ENCODE data around the gene EIF2D. TPM values are rescaled to one million over a fixed set of nuclear protein-coding genes. Genes with fewer than 3 reads are reported as not detected.
"Not testable (repeated sequence)": the region's sequence is repeated elsewhere in the genome, so short reads cannot be mapped to it uniquely, and the experiment has no call there.

Gene EIF2D, protein sequence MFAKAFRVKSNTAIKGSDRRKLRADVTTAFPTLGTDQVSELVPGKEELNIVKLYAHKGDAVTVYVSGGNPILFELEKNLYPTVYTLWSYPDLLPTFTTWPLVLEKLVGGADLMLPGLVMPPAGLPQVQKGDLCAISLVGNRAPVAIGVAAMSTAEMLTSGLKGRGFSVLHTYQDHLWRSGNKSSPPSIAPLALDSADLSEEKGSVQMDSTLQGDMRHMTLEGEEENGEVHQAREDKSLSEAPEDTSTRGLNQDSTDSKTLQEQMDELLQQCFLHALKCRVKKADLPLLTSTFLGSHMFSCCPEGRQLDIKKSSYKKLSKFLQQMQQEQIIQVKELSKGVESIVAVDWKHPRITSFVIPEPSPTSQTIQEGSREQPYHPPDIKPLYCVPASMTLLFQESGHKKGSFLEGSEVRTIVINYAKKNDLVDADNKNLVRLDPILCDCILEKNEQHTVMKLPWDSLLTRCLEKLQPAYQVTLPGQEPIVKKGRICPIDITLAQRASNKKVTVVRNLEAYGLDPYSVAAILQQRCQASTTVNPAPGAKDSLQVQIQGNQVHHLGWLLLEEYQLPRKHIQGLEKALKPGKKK
- total RNA-seq (2014; rRNA removed; shearing (Covaris generic)): 25.2 and 27.7 TPM in 2 replicates

DNA sequence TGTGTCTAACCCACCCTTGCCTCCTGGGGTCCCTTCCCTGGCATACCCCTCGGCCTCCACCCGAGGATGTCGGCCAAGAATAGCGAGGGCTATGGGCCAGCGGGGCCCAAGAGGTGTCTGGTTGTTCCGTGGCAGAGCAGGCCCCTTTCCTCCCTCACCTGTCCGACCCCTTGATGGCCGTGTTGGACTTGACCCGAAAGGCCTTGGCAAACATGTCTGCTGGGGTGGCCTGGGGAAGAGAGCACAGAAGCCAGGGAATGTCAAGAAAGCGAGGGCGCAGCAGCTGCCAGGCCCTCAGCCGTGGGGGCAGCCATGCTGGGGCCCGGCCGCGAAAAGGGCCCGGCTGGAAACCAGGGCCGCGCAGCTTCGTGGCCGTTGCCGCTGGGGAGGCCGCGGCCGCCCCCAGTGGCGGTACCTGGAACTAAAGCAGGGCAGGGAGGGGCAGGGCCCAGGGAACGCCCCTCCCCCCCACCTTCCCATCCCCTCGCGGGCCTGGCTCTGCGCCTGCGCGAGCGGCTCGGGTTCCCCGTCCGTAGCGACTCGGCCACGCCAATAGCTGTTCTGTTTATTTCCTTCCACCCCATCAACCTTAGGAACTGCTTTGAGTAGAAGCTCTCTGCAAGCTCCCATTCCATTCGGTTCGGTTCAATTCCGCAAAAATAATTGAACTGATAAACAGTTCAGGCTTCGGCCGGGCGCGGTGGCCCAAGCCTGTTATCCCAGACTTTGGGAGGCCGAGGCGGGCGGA lies at the start of gene EIF2D:
Gene EIF2D (minus strand): TSS at position 337 of the 748 bp plus-strand sequence. CDS start 123 bp downstream, at position 214.
- peak; percentile 97 for DNase-seq (ENCODE audit: low read depth)

DNA sequence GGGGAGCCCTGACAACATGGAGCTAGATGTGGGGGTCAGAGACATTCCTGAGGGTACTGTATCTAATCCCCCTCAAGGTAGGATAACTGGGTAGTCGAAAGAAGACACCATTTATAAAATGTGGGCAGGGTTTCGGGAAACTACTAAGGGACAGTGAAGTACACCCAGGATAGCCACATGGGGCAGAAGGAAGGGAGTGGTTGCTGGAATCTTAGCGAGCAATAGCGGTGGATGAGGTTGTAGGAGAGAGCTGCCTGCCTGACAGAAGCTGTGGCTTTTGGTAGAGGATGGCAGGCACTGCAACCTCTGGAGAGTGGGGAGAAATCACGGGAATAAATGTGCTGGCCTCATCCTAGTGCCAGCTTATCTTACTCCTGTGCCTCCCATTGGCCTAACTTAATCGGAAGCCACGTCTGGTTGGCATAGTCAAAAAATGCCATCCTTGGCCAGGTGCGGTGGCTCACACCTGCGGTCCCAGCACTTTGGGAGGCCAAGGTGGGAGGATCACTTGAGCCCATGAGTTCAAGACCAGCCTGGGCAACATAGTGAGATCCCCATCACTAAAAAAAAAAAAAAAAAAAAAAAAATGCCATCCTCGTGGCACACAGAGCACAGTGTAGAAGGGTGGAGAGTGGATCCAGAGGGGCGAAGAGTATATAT lies 49.0 kb upstream of the EIF2D start:
- no peak for DNase-seq (ENCODE audit: low read depth)

DNA sequence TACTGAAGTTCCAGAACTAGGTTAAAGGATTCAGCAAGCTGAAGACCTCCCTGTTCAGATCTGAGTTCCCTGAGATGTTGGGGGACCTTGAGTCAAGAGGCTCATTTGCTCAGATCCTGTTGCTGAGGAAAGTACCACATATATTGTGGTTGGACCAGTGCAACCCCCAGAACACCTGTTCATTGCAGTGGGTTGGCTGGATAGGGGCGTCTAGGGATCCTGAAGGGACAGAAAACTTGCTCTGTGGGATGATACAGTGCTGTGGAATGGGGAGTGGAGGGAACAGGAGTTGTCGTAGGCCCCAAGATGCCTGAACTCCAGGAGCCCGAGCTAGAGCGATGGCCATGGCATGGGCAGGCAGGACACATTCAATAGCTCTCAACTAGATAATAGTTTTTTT lies 47.9 kb upstream of the EIF2D start:
- DNase-seq (ENCODE audit: low read depth): no peak

DNA sequence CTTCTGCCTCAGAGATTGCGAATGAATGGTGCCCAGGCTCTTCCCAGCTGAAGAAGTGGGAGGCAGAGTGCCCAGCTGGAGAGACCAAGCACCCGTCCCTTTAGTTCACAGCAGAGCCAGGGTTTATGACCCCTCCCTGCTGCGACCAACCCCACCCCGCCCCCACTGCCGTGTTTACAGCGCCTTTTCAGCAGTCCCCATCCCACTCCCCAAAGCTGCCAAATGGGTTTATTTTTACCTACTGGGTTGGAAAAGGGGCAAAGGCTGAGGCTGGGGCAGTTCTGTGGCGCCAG lies 46.7 kb upstream of the EIF2D start:
- DNase-seq (ENCODE audit: low read depth): no peak

DNA sequence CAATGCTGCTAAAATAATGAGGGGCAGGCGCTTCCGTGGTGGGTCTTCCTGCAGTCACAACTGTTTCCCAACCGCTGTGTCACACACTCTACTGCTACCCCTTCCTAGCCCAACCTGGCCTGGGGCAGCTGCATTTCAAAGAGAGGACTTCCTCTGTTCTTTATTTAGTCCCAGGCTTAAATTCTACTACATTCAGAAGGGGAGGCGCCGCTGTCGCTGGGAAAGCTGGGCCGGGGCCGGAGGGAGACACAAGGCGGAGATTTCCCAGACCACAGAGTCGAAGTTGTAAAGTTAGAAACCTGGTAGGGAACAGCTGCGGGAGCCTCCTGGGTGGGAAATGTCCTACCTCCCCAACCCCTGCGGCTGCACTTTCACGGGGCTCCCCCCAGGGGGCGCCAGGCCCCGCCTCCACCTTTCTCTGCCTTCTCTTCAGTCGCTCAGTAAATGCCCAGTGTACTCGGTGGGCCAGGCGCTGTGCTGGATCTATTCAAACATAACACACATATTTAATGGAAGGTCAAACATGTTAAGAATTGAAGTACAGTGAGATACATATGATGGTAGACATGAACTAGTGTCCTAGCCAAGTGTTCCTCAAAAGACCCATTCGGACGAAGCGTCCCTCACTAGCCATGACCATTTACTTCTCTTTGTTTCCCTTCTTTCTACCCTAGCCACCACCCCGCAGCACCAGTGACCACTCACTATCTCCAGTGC lies 46.2 kb upstream of the EIF2D start:
- peak; percentile 51 for DNase-seq (ENCODE audit: low read depth)

DNA sequence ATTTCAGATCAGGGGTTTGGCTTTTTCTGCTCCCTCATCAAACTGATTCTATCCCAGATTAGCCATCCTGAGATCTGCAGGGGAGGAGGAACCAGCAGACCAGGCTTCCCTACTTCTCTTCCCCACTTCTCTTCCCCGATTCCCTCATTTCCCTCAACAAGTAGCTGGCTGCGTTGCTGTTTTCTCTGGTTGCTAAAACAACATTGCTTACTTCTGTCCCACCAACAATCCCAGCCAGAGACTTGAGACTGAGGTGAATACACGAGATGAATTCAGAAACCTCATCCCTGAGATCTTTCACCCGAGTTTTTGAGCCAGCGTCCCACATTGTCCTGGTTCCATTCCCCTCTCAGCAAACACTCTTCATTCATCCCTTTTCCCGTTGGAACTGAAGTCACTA lies 45.5 kb upstream of the EIF2D start:
- no peak for DNase-seq (ENCODE audit: low read depth)

DNA sequence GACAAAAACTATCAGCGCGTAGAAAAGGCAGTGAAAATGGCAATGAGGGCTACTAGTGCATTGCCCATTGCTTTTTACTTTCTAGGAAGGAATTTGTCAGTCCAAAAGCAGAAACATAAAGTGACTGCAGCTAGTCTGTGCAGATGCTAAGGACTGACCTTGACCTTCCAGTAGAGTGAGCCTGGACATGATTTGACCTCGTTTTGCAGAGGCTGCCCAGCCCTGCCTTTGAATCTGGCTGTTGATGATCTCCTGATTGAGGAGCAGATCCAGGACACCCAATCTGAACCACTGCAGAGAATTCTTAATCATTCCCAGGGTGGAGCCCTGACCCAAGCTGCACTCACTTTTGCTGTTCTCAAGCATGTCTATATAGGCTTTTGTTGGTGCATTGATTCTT lies 44.7 kb upstream of the EIF2D start:
- DNase-seq (ENCODE audit: low read depth): no peak

DNA sequence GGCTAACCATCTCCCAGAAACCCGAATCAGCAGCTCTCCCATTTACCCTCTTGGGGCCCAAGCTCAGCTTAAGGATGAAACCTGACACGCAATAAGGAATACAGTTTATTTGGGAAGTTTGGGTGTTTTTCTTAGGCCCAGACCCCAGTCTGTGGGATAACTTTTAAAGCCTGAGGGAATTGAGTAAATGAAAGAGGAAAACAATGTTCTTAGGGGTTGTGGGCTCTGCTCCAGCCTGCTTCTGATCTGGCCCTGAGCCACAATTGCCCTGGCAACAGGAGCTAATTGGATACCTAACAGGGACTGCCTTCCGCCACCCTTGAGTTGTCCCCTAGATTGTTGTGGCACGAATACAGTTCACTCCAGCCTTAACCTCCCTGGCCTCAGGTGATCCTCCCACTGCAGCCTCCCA lies 43.2 kb upstream of the EIF2D start:
- DNase-seq (ENCODE audit: low read depth): no peak

DNA sequence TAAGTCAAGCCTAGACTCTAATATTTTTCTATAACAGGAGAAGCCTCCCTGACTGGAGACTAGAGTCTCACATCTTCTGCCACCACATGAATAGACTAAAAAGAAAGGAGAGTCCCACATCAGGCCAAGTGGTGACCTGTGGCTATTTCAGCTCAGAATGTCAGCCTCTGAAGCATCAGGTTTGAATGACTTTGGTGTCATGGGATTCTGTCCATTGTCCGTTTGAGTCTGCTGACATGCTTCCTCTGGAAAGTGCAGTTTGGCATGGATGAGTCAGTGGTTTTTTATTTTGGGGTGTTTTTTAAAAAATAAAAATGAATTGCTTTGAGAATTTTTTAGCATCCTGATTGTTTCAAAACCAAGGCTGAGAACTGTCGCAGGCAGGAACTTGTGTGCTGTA lies 42.6 kb upstream of the EIF2D start:
- DNase-seq (ENCODE audit: low read depth): no peak

DNA sequence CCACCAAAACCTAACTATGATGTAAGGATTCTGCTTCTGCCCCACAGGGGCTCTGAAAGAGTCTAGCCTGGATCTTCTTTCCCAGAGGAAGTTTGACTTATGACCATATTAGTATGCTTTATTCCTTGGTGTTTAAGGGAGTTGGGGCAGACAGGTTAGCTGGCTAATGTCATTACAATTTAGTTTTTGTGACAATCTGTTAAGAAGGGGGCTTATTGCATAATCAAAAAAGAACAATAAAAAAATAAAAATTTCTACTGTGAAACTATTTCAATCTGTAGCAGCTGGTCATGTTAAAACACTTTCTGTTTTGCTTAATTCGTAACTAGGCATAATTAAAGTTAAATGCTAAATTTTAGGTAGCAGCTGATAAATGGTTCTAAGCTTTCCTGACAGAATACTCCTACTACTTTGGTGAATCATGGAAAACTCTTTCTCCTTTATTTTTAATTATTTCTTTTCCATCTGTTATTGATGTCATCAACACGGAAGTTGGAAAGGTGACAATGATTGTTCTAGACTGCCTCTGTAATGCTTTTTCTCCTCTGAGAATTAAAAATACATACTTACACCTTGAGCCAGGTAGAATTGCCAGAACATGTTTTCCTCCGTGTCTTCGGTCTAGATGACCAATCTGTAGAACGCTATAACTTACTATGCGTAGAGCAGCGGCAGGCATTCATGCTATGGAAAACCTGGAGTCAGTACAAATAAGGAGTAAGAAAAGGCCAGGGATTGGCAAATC lies 41.6 kb upstream of the EIF2D start:
- DNase-seq (ENCODE audit: low read depth): no peak

DNA sequence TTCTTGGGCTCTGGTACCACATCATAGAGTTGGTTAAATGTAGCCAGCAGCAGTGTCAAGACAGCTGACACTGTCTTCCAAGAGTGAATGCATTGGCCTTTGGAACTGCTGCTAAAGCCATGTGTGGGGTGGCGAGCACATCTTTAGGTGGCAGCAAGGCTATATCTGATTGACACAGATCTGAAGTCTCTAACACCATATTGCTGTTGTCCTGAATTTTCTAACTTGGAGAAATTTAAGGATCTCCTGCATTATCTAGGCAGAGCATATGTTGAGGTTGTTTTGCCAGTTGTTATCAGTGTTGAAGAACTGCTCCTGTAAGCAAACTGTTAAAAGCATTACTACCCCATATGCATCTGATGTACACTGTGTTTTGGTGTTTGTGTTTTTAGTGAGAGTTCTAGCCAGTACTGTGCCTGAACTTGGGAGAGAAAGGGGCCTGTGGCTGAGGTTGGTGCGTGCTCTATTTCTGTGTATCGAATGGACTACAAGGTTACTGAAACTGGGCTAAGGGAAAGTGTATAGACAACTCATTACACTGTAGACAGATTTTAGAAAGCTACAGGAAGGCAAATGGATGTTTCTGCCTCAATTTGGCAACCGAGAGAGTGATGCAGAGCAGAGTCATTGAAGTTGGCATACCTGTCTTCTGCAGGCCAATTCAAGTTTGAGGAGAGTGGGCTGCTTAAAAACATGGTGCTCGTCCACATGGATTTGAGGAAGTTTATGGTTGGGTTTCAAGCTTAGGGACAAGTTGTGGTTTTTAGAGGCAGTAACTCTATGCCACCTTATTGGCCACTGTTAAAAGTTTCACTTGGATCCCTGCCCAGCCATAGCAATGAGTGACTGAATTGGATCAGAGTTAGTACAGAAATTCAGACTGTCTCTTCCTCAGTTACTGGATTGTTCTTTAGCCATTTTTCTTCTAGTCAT lies 40.0 kb upstream of the EIF2D start:
- DNase-seq (ENCODE audit: low read depth): no peak

DNA sequence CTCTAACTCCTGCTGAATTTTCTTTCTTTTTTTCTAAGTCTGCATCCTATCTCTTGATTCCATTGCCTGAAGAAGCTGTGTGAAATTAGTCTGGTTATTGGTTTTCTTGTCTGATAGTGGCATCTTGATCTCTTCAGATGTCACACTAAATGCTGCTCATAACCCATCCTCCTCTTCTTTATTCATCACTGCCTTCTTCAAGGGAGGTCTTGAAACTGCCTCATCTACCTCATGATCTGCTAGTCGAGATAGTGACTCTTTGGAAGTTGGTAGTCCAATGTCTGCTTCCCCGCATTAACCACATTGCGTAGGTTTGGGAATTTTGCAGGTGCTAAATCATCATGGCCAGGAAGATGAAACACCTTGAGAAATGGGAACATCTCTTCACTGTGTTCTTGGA lies 38.7 kb upstream of the EIF2D start:
- no peak for DNase-seq (ENCODE audit: low read depth)

DNA sequence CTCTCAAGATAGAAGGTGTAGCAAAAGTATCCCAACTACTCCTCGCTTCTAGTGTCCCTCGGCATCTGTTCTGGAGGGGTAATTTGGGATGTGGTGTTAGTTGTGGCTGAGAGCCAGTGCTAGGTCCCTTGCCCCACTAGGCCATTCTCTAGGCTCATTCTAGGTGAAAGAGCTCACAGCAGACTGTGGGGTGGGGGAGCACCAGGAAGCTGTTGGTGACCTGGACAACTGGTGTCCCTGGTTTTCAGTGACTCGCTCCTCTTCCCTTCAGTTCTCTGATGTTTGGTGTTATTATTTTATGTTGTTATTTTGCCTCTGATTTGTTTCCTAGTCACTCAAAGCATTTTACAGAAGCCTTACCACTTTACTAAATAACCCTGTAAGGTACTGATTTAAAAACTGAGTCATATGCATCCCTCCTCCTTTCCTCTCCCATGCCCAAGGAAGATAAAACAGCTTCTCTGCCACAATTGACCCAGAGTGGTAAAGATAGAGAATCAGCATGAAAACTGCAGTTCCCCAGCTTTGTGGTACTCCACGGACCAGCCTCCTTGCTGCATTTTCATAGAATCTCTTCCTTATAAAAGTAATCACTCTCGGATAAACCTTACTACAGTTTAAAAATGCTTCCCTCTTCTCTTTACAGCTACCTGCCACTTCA lies 37.1 kb upstream of the EIF2D start:
- no peak for DNase-seq (ENCODE audit: low read depth)

DNA sequence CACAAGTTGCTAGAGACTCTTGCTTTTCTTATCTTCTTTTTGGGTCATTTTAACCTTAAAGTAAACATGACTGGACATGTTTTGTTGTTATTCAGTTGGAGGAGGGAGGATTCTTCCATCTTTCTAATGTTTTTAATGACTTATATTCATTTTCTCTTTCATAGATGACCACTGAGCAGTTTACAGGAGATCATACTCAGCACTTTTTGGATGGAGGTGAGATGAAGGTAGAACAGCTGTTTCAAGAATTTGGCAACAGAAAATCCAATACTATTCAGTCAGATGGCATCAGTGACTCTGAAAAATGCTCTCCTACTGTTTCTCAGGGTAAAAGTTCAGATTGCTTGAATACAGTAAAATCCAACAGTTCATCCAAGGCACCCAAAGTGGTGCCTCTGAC lies 35.0 kb upstream of the EIF2D start:
- no peak for DNase-seq (ENCODE audit: low read depth)

DNA sequence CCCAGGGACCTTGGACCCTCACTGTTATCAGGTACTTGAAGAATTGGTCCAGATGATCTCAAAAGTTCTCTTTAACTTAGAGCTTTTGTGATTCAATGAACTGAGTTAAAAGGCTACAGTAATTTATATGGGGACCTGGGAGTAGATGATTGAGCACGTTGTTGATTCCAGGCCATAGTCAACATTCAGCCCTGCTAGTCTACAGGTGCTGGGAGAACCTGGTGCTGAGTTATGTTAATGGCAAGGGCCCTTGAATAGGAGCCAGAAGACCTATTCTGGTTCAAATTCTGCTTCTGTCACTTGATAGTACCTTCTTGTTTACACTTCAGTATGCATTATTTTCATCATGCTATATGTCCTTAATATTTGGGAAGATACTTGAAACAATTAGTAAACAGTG lies 34.2 kb upstream of the EIF2D start:
- no peak for DNase-seq (ENCODE audit: low read depth)

DNA sequence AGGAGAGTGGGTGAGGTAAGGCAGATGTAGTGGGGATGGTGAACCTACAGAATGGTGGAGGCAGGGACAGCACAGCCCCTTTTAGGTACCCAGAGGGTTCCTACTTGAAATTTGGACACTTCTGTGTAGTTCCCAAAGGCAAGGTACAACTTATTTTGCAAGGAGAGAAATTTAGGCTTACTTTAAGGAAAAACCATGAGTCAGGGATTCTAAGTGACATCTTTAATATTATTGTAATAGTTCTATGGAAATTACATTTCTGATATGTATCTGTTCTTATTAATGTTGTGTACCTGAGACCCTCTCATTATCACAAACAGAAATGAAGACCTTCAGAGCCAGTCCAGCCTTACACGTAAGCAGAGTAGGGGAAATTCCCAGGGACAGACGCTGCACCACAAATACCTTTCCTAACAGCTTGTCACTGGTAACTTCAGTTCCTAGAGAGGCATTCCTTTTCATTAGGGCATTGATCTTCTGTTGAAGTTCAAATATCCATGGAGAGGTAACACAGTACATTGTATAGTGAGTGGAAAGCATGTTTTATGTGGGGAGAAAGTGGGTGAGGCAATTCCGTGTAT lies 30.9 kb upstream of the EIF2D start:
- no peak for DNase-seq (ENCODE audit: low read depth)

DNA sequence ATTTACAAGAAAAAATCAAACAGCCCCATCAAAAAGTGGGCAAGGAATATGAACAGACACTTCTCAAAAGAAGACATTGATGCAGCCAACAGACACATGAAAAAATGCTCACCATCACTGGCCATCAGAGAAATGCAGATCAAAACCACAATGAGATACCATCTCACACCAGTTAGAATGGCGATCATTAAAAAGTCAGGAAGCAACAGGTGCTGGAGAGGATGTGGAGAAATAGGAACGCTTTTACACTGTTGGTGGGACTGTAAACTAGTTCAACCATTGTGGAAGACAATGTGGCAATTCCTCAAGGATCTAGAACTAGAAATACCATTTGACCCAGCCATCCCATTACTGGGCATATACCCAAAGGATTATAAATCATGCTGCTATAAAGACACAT lies 29.8 kb upstream of the EIF2D start:
- DNase-seq (ENCODE audit: low read depth): not testable (repeated sequence)

DNA sequence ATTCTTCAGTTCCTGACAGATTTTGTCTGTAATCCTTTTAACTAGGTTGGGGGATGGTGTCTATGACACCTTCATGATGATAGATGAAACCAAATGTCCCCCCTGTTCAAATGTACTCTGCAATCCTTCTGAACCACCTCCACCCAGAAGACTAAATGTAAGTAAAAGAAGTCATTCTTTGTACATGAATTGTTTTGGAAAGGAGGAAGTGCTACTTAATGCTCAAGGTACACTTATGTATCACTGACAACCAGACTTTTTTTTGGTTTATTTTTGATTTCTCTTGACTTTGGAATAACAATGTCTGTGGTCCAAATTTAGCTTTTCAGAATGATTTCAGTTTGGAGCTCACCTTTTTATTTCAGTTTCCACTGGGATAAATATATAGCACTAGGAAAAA lies 25.3 kb upstream of the EIF2D start:
- no peak for DNase-seq (ENCODE audit: low read depth)

DNA sequence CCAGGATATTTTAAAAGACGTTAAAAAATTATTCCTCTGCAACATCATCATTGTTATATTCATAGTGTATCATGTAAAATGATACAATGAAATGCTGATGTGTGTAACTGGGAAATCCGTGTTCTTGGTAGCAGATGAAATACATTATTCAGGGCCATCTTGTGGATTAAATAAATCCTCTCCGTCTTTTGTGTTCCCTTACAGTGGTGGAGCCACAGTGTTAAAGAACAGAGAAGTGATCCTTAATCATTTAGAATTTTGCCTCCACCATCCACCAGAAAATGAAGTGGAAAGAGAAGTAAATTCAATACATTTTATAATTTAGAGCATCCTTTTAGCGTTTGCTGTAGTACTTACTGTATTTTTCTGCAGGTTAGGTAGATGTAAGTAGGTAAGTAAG lies 24.4 kb upstream of the EIF2D start:
- no peak for DNase-seq (ENCODE audit: low read depth)

All from Daoy (cell line).